ENCODE data around the gene GART.
A peak's percentile ranks its signal among the peaks of the same experiment; 100 is the strongest.

DNA sequence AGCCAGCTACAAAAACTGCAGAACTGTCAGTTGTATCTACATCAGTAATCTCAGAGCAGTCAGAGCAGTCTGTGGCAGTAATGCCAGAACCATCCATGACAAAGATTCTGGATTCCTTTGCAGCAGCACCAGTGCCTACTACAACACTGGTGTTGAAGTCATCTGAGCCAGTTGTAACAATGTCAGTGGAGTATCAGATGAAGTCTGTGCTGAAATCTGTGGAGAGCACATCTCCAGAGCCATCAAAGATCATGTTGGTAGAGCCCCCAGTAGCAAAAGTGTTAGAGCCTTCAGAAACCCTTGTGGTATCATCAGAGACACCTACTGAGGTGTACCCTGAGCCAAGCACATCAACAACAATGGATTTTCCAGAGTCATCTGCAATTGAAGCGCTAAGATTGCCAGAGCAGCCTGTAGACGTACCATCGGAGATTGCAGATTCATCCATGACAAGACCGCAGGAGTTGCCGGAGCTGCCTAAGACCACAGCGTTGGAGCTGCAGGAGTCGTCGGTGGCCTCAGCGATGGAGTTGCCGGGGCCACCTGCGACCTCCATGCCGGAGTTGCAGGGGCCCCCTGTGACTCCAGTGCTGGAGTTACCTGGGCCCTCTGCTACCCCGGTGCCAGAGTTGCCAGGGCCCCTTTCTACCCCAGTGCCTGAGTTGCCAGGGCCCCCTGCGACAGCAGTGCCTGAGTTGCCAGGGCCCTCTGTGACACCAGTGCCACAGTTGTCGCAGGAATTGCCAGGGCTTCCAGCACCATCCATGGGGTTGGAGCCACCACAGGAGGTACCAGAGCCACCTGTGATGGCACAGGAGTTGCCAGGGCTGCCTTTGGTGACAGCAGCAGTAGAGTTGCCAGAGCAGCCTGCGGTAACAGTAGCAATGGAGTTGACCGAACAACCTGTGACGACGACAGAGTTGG is 8.2 kb upstream of the GART start:
- TF ChIP-seq CTCF (IDR thresholded peaks at IDR 0.05) (no peak), POLR2AphosphoS5 (IDR thresholded peaks at IDR 0.05) (peak; percentile 3), EP300 (IDR thresholded peaks at IDR 0.05) (no peak), POLR2A (IDR thresholded peaks at IDR 0.05) (no peak)
